PFSK-1 (cell line): Measurements from ENCODE around the gene GNAI3.

Experiments
- FOXP2 ChIP-seq: optimal IDR thresholded peaks from 2 replicates; pipeline ENCODE3; 2011; ENCODE audit warnings: borderline replicate concordance, control low read depth, inconsistent platforms; ENCODE audit not compliant: insufficient read depth; ENCODE audit errors: extremely low read length, extremely low read depth
- POLR2AphosphoS5 ChIP-seq: IDR thresholded peaks from 2 replicates; pipeline ENCODE4 v1.6.1; 2012; ENCODE audit warnings: low read depth, mild to moderate bottlenecking, control low read depth, low read length, moderate library complexity
- REST ChIP-seq, 2 experiments: IDR thresholded peaks; 2 replicates each; pipeline versions ENCODE4 v1.6.1 to v1.8.0; 2011 to 2012; ENCODE audit warnings: low read depth in 2 of 2, low read length in 2 of 2, control low read depth in 1 of 2, inconsistent platforms in 1 of 2, mild to moderate bottlenecking in 1 of 2, moderate library complexity in 1 of 2; ENCODE audit not compliant: insufficient read depth in 1 of 2
- SIN3A ChIP-seq: IDR thresholded peaks from 2 replicates; pipeline ENCODE4 v1.6.1; 2012; ENCODE audit warnings: mild to moderate bottlenecking, low read length, moderate library complexity, borderline replicate concordance; ENCODE audit not compliant: insufficient read depth
- TAF1 ChIP-seq: IDR thresholded peaks from 2 replicates; pipeline ENCODE4 v1.6.1; 2012; ENCODE audit warnings: low read length, control low read depth, borderline replicate concordance; ENCODE audit not compliant: insufficient read depth

Gene GNAI3

GRCh38 chr1:109630081-109630897, 81.9 kb downstream of the GNAI3 start:
- TF ChIP-seq SIN3A (no peak), TAF1 (no peak), POLR2AphosphoS5 (no peak), REST (IDR thresholded peaks at IDR 0.05; ENCODE audit: insufficient read depth in 1 of 2, low read depth in 2 of 2, low read length in 2 of 2) (no peak), FOXP2 (no peak)

GRCh38 chr1:109630898-109631512, 82.6 kb downstream of the GNAI3 start:
- TF ChIP-seq FOXP2, result no peak
- TF ChIP-seq REST (IDR thresholded peaks at IDR 0.05; ENCODE audit: insufficient read depth in 1 of 2, low read depth in 2 of 2, low read length in 2 of 2), result no peak
- TF ChIP-seq POLR2AphosphoS5, result no peak
- no peak for TF ChIP-seq TAF1
- TF ChIP-seq SIN3A, result no peak

- TF ChIP-seq FOXP2 (no peak), POLR2AphosphoS5 (no peak), TAF1 (no peak), REST (IDR thresholded peaks at IDR 0.05; ENCODE audit: insufficient read depth in 1 of 2, low read depth in 2 of 2, low read length in 2 of 2) (no peak)
Observed at GRCh38 chr1:109631513-109632505, 83.4 kb downstream of the GNAI3 start.

- no peak for TF ChIP-seq FOXP2
- no peak for TF ChIP-seq SIN3A
- no peak for TF ChIP-seq POLR2AphosphoS5
- TF ChIP-seq TAF1, result no peak
- TF ChIP-seq REST (IDR thresholded peaks at IDR 0.05; ENCODE audit: insufficient read depth in 1 of 2, low read depth in 2 of 2, low read length in 2 of 2), result no peak
Observed at GRCh38 chr1:109632671-109633346, 84.4 kb downstream of the GNAI3 start.
